Smooth muscle cell (in vitro differentiated cells): Measurements from ENCODE around the gene KRT85. TPM values are rescaled to one million over a fixed set of nuclear protein-coding genes. Genes with fewer than 3 reads are reported as not detected.

ENCODE experiments used
- DNase-seq: peaks from one replicate; lab custom pipeline; 2025; ENCODE audit not compliant: unreplicated experiment; lab: John Stamatoyannopoulos, UW
- H2AFZ ChIP-seq: fragments of 200-600 bp; sonication (generic); 2 replicates; pipeline ENCODE4 v1.6.0; 2016; ENCODE audit warnings: antibody characterized with exemption, low read depth, mild to moderate bottlenecking
- H3F3A ChIP-seq: fragments of 200-600 bp; sonication (generic); 2 replicates; pipeline ENCODE4 v1.6.0; 2017; ENCODE audit warnings: antibody characterized with exemption, low read depth
- H3K27ac ChIP-seq: fragments of 200-600 bp; sonication (generic); 2 replicates; pipeline ENCODE4 v1.5.1; 2016; ENCODE audit warnings: low read depth, mild to moderate bottlenecking
- H3K27me3 ChIP-seq: fragments of 200-600 bp; sonication (generic); 2 replicates; pipeline ENCODE4 v1.6.1; 2016; ENCODE audit warnings: low read depth, mild to moderate bottlenecking
- H3K36me3 ChIP-seq: fragments of 200-600 bp; sonication (generic); 2 replicates; pipeline ENCODE4 v1.5.1; 2016; ENCODE audit warnings: low read depth
- H3K4me1 ChIP-seq: fragments of 200-600 bp; sonication (generic); 2 replicates; pipeline ENCODE4 v1.5.1; 2016; ENCODE audit warnings: low read depth
- H3K4me2 ChIP-seq: fragments of 200-600 bp; sonication (generic); 2 replicates; pipeline ENCODE4 v1.6.0; 2016; ENCODE audit warnings: mild to moderate bottlenecking
- H3K4me3 ChIP-seq: fragments of 200-600 bp; sonication (generic); 2 replicates; pipeline ENCODE4 v1.5.1; 2016; ENCODE audit warnings: mild to moderate bottlenecking
- H3K79me2 ChIP-seq: fragments of 200-600 bp; sonication (generic); 2 replicates; pipeline ENCODE4 v1.6.0; 2016; ENCODE audit warnings: low read depth, mild to moderate bottlenecking
- H3K9ac ChIP-seq: fragments of 200-600 bp; sonication (generic); 2 replicates; pipeline ENCODE4 v1.6.0; 2016; ENCODE audit warnings: low read depth
- H3K9me3 ChIP-seq: fragments of 200-600 bp; sonication (generic); replicated peaks from 2 replicates; pipeline ENCODE4 v1.5.1; 2016; ENCODE audit warnings: low read depth
- H4K20me1 ChIP-seq: fragments of 200-600 bp; sonication (generic); 2 replicates; pipeline ENCODE4 v1.6.0; 2016; ENCODE audit warnings: low read depth
- WGBS: methylation state at CpG from one replicate; pipeline ENCODE4 v1.1.7; 2016; ENCODE audit warnings: low lambda C conversion rate; 5-methylcytosine and 5-hydroxymethylcytosine counted together
- polyA plus RNA-seq: library from polyadenylated mRNA; unstranded; fragments of >200 nt; fragmentation: Nextera tagmentation; extraction: Ambion mirVana; gene quantifications from 2 replicates; pipeline ENCODE4 v1.2.1, GENCODE V29; 2016
- total RNA-seq: library from RNA; depleted of rRNA; stranded (reverse); fragments of >200 nt; gene quantifications from 2 replicates; pipeline ENCODE4 v1.2.3, GENCODE V29; 2014
- TF ChIP-seq, protein P1 (sequence below): fragments of 200-600 bp; sonication (generic); IDR thresholded peaks from 2 replicates; pipeline ENCODE4 v1.5.1; 2017; ENCODE audit warnings: borderline replicate concordance, mild to moderate bottlenecking, antibody characterized with exemption; ENCODE audit not compliant: insufficient read depth, poor library complexity, severe bottlenecking

KRT85 gene
- total and polyA plus RNA-seq, 2 experiments from 2014 or later, result not detected

- Histone ChIP-seq H3F3A (peaks cover 7% of the 10 kb centered on the region), H3K27me3 (peaks cover 30% of the 10 kb centered on the region), H3K9me3 (no peaks in the 10 kb centered on the region), H3K4me3 (no peak overlapping the region), H4K20me1 (no peaks in the 10 kb centered on the region), H3K4me2 (no peak overlapping the region), H3K27ac (no peak overlapping the region), H3K79me2 (no peaks in the 10 kb centered on the region), H3K36me3 (no peaks in the 10 kb centered on the region), H2AFZ (no peak overlapping the region), H3K4me1 (no peaks in the 10 kb centered on the region), H3K9ac (no peak overlapping the region)
- 41% methylated on average over 11 of the region's 11 CpGs for WGBS
- no peak for DNase-seq
- TF ChIP-seq, protein P1, sequence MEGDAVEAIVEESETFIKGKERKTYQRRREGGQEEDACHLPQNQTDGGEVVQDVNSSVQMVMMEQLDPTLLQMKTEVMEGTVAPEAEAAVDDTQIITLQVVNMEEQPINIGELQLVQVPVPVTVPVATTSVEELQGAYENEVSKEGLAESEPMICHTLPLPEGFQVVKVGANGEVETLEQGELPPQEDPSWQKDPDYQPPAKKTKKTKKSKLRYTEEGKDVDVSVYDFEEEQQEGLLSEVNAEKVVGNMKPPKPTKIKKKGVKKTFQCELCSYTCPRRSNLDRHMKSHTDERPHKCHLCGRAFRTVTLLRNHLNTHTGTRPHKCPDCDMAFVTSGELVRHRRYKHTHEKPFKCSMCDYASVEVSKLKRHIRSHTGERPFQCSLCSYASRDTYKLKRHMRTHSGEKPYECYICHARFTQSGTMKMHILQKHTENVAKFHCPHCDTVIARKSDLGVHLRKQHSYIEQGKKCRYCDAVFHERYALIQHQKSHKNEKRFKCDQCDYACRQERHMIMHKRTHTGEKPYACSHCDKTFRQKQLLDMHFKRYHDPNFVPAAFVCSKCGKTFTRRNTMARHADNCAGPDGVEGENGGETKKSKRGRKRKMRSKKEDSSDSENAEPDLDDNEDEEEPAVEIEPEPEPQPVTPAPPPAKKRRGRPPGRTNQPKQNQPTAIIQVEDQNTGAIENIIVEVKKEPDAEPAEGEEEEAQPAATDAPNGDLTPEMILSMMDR, result peak; percentile 73
Measured at GRCh38 chr12:52327052-52327829, 40.0 kb downstream of the KRT85 start.

- Histone ChIP-seq H3K4me3 (no peak overlapping the region), H3F3A (no peaks in the 10 kb centered on the region), H3K27ac (no peak overlapping the region), H3K4me2 (no peak overlapping the region), H3K4me1 (no peaks in the 10 kb centered on the region), H3K27me3 (peaks cover 58% of the 10 kb centered on the region), H3K79me2 (no peaks in the 10 kb centered on the region), H4K20me1 (no peaks in the 10 kb centered on the region), H3K9me3 (no peaks in the 10 kb centered on the region), H2AFZ (no peak overlapping the region), H3K9ac (no peak overlapping the region), H3K36me3 (no peaks in the 10 kb centered on the region)
- no peak for DNase-seq
- TF ChIP-seq, protein P1, result no peak
- WGBS, result 67% methylated on average over 3 of the region's 3 CpGs
Measured at GRCh38 chr12:52324153-52324444, 43.2 kb downstream of the KRT85 start.

DNA sequence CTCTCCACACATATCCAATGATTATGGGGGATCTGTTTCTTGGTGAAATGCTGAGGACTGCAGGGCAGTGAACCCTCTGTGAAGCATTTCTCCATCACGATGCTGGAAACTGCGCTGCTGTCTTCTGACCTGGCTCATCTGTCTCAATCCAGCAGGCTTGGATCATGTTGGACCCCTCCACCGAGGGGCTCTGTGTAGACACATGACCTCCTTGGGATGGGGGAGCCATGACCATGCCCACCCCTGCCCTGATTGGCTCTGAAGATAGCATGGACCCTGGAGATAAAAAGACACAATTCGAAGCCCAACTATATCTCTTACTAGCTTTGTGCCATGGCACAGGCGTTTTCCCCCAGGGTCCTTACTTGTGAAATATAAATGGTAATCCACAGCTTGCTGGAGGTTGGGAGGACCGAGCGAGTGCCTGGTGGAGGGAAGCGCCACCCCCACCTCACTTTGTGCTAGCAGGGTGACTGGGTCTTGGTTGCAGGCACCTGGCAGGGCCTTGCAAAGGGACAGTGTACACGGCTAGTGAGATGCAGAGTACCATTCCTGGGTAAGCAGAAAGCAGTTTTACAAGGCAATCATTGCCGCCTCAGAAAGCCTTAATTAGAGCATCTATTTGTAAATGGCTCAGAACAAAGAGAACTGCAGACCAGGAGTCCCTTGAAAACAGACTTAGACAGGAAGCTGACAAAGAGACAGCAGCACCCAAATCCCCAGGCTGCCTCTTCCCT lies 43.7 kb downstream of the KRT85 start:
- no peak for DNase-seq
- TF ChIP-seq, protein P1, result no peak
- 75% methylated on average over 10 of the region's 10 CpGs for WGBS
- Histone ChIP-seq H3K27ac (no peak overlapping the region), H3K4me1 (no peaks in the 10 kb centered on the region), H3K79me2 (no peaks in the 10 kb centered on the region), H3K36me3 (no peaks in the 10 kb centered on the region), H4K20me1 (no peaks in the 10 kb centered on the region), H3F3A (no peaks in the 10 kb centered on the region), H3K4me2 (no peak overlapping the region), H3K9ac (no peak overlapping the region), H3K27me3 (peaks cover 64% of the 10 kb centered on the region), H3K9me3 (no peaks in the 10 kb centered on the region), H3K4me3 (no peak overlapping the region), H2AFZ (no peak overlapping the region)

GRCh38 chr12:52323001-52323400 lies 44.3 kb downstream of the KRT85 start:
- TF ChIP-seq, protein P1, result no peak
- Histone ChIP-seq H3K27me3 (peaks cover 64% of the 10 kb centered on the region), H4K20me1 (no peaks in the 10 kb centered on the region), H3F3A (no peaks in the 10 kb centered on the region), H3K36me3 (no peaks in the 10 kb centered on the region), H3K9ac (no peak overlapping the region), H3K27ac (no peak overlapping the region), H2AFZ (no peak overlapping the region), H3K4me1 (no peaks in the 10 kb centered on the region), H3K4me2 (no peak overlapping the region), H3K4me3 (no peak overlapping the region), H3K9me3 (no peaks in the 10 kb centered on the region), H3K79me2 (no peaks in the 10 kb centered on the region)
- DNase-seq, result no peak
- WGBS, result 100% methylated on average over 1 of the region's 1 CpG
